A549 (cell line): ENCODE results near the gene JAKMIP1. TPM values are rescaled to one million over a fixed set of nuclear protein-coding genes. Genes with fewer than 3 reads are reported as not detected.

ENCODE experiments used
- ATAC-seq, 2 experiments: fragments of 200-7000 bp in 1 of 2; fragments of >200 bp in 1 of 2; cut with Nextera tagmentation in 1 of 2; cut with Tn5 transposase in 1 of 2; 3 replicates each; pipeline versions ENCODE4 v1.8.0 to v1.9.1; 2018 to 2020; ENCODE audit warnings: mild to moderate bottlenecking in 1 of 2, moderate library complexity in 1 of 2
- CTCF ChIA-PET: fragments of 300-600 bp; sonication (Branson Sonifier 250); formaldehyde crosslinking; extraction: SDS; loops from one replicate; lab custom pipeline; 2021; ENCODE audit warnings: antibody characterized with exemption, inconsistent platforms; lab: Yijun Ruan, JAX
- POLR2A ChIA-PET: fragments of 350-600 bp; formaldehyde crosslinking; extraction: SDS; loops from one replicate; lab custom pipeline; 2021; ENCODE audit warnings: antibody characterized with exemption, inconsistent platforms; lab: Yijun Ruan, JAX
- DNase-seq, 2 experiments: peaks; one replicate each; pipeline versions ENCODE4 v3.0.0 to v3.0.0-alpha.2; 2011 to 2016; ENCODE audit warnings: low read depth in 1 of 2, low spot score in 1 of 2
- FAIRE-seq: peaks from 2 replicates; lab custom pipeline; 2011; peaks lifted over from hg19 to GRCh38; lab: Jason Lieb, UNC
- H3K27ac ChIP-seq, 2 experiments: fragments of >200 bp; sonication (Bioruptor Twin); formaldehyde crosslinking; 3 replicates each; pipeline ENCODE4 v1.5.1; 2016 to 2017
- H3K4me1 ChIP-seq: fragments of >200 bp; sonication (Bioruptor Twin); formaldehyde crosslinking; 3 replicates; pipeline ENCODE4 v1.6.1; 2016
- H3K4me2 ChIP-seq: fragments of >200 bp; sonication (Bioruptor Twin); formaldehyde crosslinking; 3 replicates; pipeline ENCODE4 v1.6.1; 2016
- H3K4me3 ChIP-seq: fragments of >200 bp; sonication (Bioruptor Twin); formaldehyde crosslinking; 3 replicates; pipeline ENCODE4 v1.5.1; 2016
- H3K9me3 ChIP-seq: fragments of >200 bp; sonication (Bioruptor Twin); formaldehyde crosslinking; 3 replicates; pipeline ENCODE4 v1.6.1; 2016
- BHLHE40 ChIP-seq: IDR thresholded peaks from 2 replicates; pipeline ENCODE4 v1.6.1; 2012; ENCODE audit warnings: low read depth, low read length, inconsistent platforms
- CBX2 ChIP-seq: fragments of 200-600 bp; sonication (generic); IDR thresholded peaks from 2 replicates; pipeline ENCODE4 v1.6.1; 2016; ENCODE audit warnings: low read depth, mild to moderate bottlenecking, borderline replicate concordance
- CBX8 ChIP-seq: fragments of 200-600 bp; sonication (generic); IDR thresholded peaks from 2 replicates; pipeline ENCODE4 v1.6.1; 2016
- CEBPB ChIP-seq, 2 experiments: fragments of >200 bp in 1 of 2; sonication (Bioruptor Twin) in 1 of 2; formaldehyde crosslinking in 1 of 2; IDR thresholded peaks; 2 replicates each; pipeline ENCODE4 v1.6.1; 2012 to 2016
- CHD2 ChIP-seq: fragments of 150-350 bp; IDR thresholded peaks from 2 replicates; pipeline ENCODE4 v1.6.1; 2014; ENCODE audit warnings: low read length; ENCODE audit not compliant: partially characterized antibody
- EHF ChIP-seq: fragments of 250-450 bp; sonication (Bioruptor Pico); IDR thresholded peaks from 2 replicates; pipeline ENCODE4 v1.5.0; 2020; ENCODE audit warnings: mild to moderate bottlenecking
- FOSB ChIP-seq: fragments of 250-450 bp; sonication (Bioruptor Pico); IDR thresholded peaks from 2 replicates; pipeline ENCODE4 v1.5.0; 2020; ENCODE audit warnings: mild to moderate bottlenecking, moderate library complexity
- FOSL2 ChIP-seq, 2 experiments: fragments of 450-650 bp in 1 of 2; fragments of >200 bp in 1 of 2; sonication (Bioruptor Twin) in 1 of 2; formaldehyde crosslinking; IDR thresholded peaks; 2 replicates each; pipeline versions ENCODE4 v1.5.0 to v1.6.1; 2016 to 2020; ENCODE audit warnings: mild to moderate bottlenecking in 1 of 2, moderate library complexity in 1 of 2
- GATA3 ChIP-seq: IDR thresholded peaks from 2 replicates; pipeline ENCODE4 v1.6.1; 2012; ENCODE audit warnings: borderline replicate concordance
- HDAC2 ChIP-seq: fragments of 200-600 bp; sonication (generic); IDR thresholded peaks from 2 replicates; pipeline ENCODE4 v1.6.1; 2016
- HEYL ChIP-seq: fragments of 250-450 bp; sonication (Bioruptor Pico); IDR thresholded peaks from 2 replicates; pipeline ENCODE4 v1.8.0; 2021; ENCODE audit warnings: mild to moderate bottlenecking, moderate library complexity
- HOXA7 ChIP-seq: fragments of 250-450 bp; sonication (Bioruptor Pico); IDR thresholded peaks from 2 replicates; pipeline ENCODE4 v1.5.0; 2020; ENCODE audit warnings: mild to moderate bottlenecking, moderate library complexity
- HOXB13 ChIP-seq: fragments of 250-450 bp; sonication (Bioruptor Pico); IDR thresholded peaks from 2 replicates; pipeline ENCODE4 v1.5.0; 2020; ENCODE audit warnings: low read depth, mild to moderate bottlenecking, moderate library complexity
- HOXB5 ChIP-seq: fragments of 250-450 bp; sonication (Bioruptor Pico); IDR thresholded peaks from 2 replicates; pipeline ENCODE4 v1.5.0; 2020; ENCODE audit warnings: mild to moderate bottlenecking, moderate library complexity
- KDM1A ChIP-seq: fragments of 200-600 bp; sonication (generic); IDR thresholded peaks from 2 replicates; pipeline ENCODE4 v1.6.1; 2016; ENCODE audit warnings: low read depth, mild to moderate bottlenecking
- MAFK ChIP-seq: fragments of 450-650 bp; IDR thresholded peaks from 2 replicates; pipeline ENCODE4 v1.6.1; 2014; ENCODE audit not compliant: partially characterized antibody
- NPAS2 ChIP-seq: fragments of 250-450 bp; sonication (Bioruptor Pico); IDR thresholded peaks from 2 replicates; pipeline ENCODE4 v1.8.0; 2022; ENCODE audit warnings: mild to moderate bottlenecking, moderate library complexity, borderline replicate concordance
- NR3C1 ChIP-seq: fragments of >200 bp; sonication (Bioruptor Twin); formaldehyde crosslinking; IDR thresholded peaks from 3 replicates; pipeline ENCODE4 v1.6.1; 2017
- POLR2A ChIP-seq: IDR thresholded peaks from 2 replicates; pipeline ENCODE4 v1.6.1; 2012; ENCODE audit warnings: mild to moderate bottlenecking, low read length
- POLR2AphosphoS2 ChIP-seq: conservative IDR thresholded peaks from 2 replicates; pipeline ENCODE4 v1.6.1; 2012; ENCODE audit warnings: low read length, improper control_type of control experiment, inconsistent platforms
- RFX5 ChIP-seq: fragments of 450-650 bp; IDR thresholded peaks from 2 replicates; pipeline ENCODE4 v1.7.1; 2014; ENCODE audit warnings: antibody characterized with exemption, mild to moderate bottlenecking, moderate library complexity
- SMC3 ChIP-seq: fragments of >200 bp; sonication (Bioruptor Twin); formaldehyde crosslinking; IDR thresholded peaks from 3 replicates; pipeline ENCODE4 v1.6.1; 2018; ENCODE audit warnings: inconsistent platforms
- TP53 ChIP-seq: fragments of 250-450 bp; sonication (Bioruptor Pico); IDR thresholded peaks from 2 replicates; pipeline ENCODE4 v1.5.0; 2021; ENCODE audit warnings: mild to moderate bottlenecking, moderate library complexity
- ZC3H11A ChIP-seq: fragments of 450-650 bp; IDR thresholded peaks from 2 replicates; pipeline ENCODE4 v1.6.1; 2014; ENCODE audit warnings: antibody characterized with exemption, mild to moderate bottlenecking
- ZSCAN20 ChIP-seq: fragments of 250-450 bp; sonication (Bioruptor Pico); IDR thresholded peaks from 2 replicates; pipeline ENCODE4 v1.8.0; 2022; ENCODE audit warnings: mild to moderate bottlenecking, moderate library complexity
- WGBS: methylation state at CpG from one replicate; pipeline ENCODE4 v1.1.6; 2017; ENCODE audit errors: missing lambda C conversion rate; 5-methylcytosine and 5-hydroxymethylcytosine counted together
- polyA plus RNA-seq, 4 experiments: library from polyadenylated mRNA; depleted of rRNA in 3 of 4; stranded (reverse); fragments of >200 nt; fragmentation: RNase III in 1 of 4; extraction: RNeasy Plus Mini Kit Qiagen cat#74134 plus additional on column Dnase treatment in 1 of 4; gene quantifications; 2 replicates in 3 of 4; 3 replicates in 1 of 4; pipeline ENCODE4 v1.2.3, GENCODE V29; 2011 to 2017
- TF ChIP-seq, protein P1 (sequence below): IDR thresholded peaks from 2 replicates; pipeline ENCODE4 v1.6.1; 2012
- TF ChIP-seq, protein P2 (sequence below): fragments of >200 bp; sonication (Bioruptor Twin); formaldehyde crosslinking; IDR thresholded peaks from 3 replicates; pipeline ENCODE4 v1.6.1; 2016
- TF ChIP-seq, protein P3 (sequence below): fragments of >200 bp; sonication (Bioruptor Twin); formaldehyde crosslinking; IDR thresholded peaks from 3 replicates; pipeline ENCODE4 v1.5.1; 2016

JAKMIP1 gene
- polyA plus RNA-seq, 2 of the 4 experiments (the other 2 are of a cell fraction): not detected

GRCh38 chr4:6148506-6149205 is 51.7 kb downstream of the JAKMIP1 start:
- H3K4me2 ChIP-seq: no peak overlapping the region
- ATAC-seq (no peak), FAIRE-seq (no peak), DNase-seq (no peak)
- ChIA-PET POLR2A (no interaction called here), CTCF (no interaction called here)
- WGBS: 61% methylated on average over 20 of the region's 20 CpGs
- H3K4me1 ChIP-seq: no peaks in the 10 kb centered on the region
- no peak overlapping the region for H3K4me3 ChIP-seq
- H3K9me3 ChIP-seq: no peaks in the 10 kb centered on the region
- no peak for TF ChIP-seq FOSB (CRISPR knock-in tag)
- no peak for TF ChIP-seq HOXB5 (CRISPR knock-in tag)
- no peak for TF ChIP-seq GATA3
- TF ChIP-seq HEYL (CRISPR knock-in tag): no peak
- no peak for TF ChIP-seq ZSCAN20 (CRISPR knock-in tag)
- no peak for TF ChIP-seq HOXA7 (CRISPR knock-in tag)
- TF ChIP-seq NPAS2 (CRISPR knock-in tag): no peak
- TF ChIP-seq, protein P1, sequence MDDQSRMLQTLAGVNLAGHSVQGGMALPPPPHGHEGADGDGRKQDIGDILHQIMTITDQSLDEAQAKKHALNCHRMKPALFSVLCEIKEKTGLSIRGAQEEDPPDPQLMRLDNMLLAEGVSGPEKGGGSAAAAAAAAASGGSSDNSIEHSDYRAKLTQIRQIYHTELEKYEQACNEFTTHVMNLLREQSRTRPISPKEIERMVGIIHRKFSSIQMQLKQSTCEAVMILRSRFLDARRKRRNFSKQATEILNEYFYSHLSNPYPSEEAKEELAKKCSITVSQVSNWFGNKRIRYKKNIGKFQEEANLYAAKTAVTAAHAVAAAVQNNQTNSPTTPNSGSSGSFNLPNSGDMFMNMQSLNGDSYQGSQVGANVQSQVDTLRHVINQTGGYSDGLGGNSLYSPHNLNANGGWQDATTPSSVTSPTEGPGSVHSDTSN: no peak
- TF ChIP-seq POLR2AphosphoS2: no peak
- TF ChIP-seq HDAC2: no peak
- TF ChIP-seq, protein P2, sequence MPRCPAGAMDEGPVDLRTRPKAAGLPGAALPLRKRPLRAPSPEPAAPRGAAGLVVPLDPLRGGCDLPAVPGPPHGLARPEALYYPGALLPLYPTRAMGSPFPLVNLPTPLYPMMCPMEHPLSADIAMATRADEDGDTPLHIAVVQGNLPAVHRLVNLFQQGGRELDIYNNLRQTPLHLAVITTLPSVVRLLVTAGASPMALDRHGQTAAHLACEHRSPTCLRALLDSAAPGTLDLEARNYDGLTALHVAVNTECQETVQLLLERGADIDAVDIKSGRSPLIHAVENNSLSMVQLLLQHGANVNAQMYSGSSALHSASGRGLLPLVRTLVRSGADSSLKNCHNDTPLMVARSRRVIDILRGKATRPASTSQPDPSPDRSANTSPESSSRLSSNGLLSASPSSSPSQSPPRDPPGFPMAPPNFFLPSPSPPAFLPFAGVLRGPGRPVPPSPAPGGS: no peak
- no peak for TF ChIP-seq EHF (CRISPR knock-in tag)
- no peak for TF ChIP-seq MAFK
- TF ChIP-seq FOSL2 (IDR thresholded peaks at IDR 0.05): no peak
- no peak for TF ChIP-seq FOSL2 (CRISPR knock-in tag; IDR thresholded peaks at IDR 0.05)
- TF ChIP-seq CBX2: no peak
- no peak overlapping the region for H3K27ac ChIP-seq

DNA sequence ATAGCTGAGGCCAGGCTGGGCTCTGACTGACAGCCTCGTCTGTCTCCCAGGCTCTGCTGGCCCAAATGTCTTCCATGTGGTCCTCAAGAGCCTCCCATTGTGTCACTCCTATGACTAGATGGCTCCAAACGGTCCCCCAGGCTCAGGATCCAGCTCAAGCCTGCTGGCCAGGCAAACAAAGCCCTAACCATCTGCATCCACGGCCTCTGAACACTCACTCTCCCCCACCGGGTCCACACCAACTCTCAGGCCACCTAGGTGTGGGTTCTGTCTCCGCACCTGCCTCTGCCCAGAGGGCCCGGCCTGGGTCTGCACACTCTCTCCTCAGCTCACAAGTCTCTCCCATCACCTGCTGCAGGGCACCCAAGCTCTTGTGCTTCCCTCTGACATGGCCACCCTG is 52.9 kb downstream of the JAKMIP1 start:
- no peak overlapping the region for H3K4me3 ChIP-seq
- ChIA-PET POLR2A (no interaction called here), CTCF (no interaction called here)
- TF ChIP-seq CHD2 (no peak), HOXB13 (CRISPR knock-in tag) (no peak), CEBPB (IDR thresholded peaks at IDR 0.05) (no peak), HOXB5 (CRISPR knock-in tag) (no peak), POLR2A (no peak), HOXA7 (CRISPR knock-in tag) (no peak), CBX8 (no peak), KDM1A (no peak), NR3C1 (no peak), EHF (CRISPR knock-in tag) (no peak), SMC3 (no peak), ZC3H11A (no peak), RFX5 (no peak), MAFK (no peak), GATA3 (no peak), TP53 (CRISPR knock-in tag) (no peak), BHLHE40 (no peak)
- TF ChIP-seq, protein P3, sequence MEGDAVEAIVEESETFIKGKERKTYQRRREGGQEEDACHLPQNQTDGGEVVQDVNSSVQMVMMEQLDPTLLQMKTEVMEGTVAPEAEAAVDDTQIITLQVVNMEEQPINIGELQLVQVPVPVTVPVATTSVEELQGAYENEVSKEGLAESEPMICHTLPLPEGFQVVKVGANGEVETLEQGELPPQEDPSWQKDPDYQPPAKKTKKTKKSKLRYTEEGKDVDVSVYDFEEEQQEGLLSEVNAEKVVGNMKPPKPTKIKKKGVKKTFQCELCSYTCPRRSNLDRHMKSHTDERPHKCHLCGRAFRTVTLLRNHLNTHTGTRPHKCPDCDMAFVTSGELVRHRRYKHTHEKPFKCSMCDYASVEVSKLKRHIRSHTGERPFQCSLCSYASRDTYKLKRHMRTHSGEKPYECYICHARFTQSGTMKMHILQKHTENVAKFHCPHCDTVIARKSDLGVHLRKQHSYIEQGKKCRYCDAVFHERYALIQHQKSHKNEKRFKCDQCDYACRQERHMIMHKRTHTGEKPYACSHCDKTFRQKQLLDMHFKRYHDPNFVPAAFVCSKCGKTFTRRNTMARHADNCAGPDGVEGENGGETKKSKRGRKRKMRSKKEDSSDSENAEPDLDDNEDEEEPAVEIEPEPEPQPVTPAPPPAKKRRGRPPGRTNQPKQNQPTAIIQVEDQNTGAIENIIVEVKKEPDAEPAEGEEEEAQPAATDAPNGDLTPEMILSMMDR: no peak
- no peak overlapping the region for H3K4me2 ChIP-seq
- no peaks in the 10 kb centered on the region for H3K4me1 ChIP-seq
- WGBS: 36% methylated on average over 6 of the region's 6 CpGs
- ATAC-seq: no peak
- FAIRE-seq: no peak
- no peaks in the 10 kb centered on the region for H3K9me3 ChIP-seq
- no peak overlapping the region for H3K27ac ChIP-seq
- no peak for DNase-seq
